A673 (cell line): ENCODE data around the gene PRR30.

Source experiments
- EZH2 ChIP-seq: fragments of 200-600 bp; sonication (generic); IDR thresholded peaks from 2 replicates; pipeline ENCODE4 v1.6.1; 2017; ENCODE audit warnings: borderline replicate concordance, low read depth, mild to moderate bottlenecking, mixed read lengths, antibody characterized with exemption, low read length; ENCODE audit not compliant: poor library complexity, severe bottlenecking
- TF ChIP-seq, protein P1 (sequence below): fragments of 300-800, 200-600 bp; sonication (generic); conservative IDR thresholded peaks from 2 replicates; pipeline ENCODE4 v1.5.1; 2017; ENCODE audit warnings: low read depth, mild to moderate bottlenecking, antibody characterized with exemption, low read length, moderate library complexity, mixed read lengths

GRCh38 chr2:27177441-27178351, 38.5 kb upstream of the PRR30 start:
- TF ChIP-seq, protein P1, sequence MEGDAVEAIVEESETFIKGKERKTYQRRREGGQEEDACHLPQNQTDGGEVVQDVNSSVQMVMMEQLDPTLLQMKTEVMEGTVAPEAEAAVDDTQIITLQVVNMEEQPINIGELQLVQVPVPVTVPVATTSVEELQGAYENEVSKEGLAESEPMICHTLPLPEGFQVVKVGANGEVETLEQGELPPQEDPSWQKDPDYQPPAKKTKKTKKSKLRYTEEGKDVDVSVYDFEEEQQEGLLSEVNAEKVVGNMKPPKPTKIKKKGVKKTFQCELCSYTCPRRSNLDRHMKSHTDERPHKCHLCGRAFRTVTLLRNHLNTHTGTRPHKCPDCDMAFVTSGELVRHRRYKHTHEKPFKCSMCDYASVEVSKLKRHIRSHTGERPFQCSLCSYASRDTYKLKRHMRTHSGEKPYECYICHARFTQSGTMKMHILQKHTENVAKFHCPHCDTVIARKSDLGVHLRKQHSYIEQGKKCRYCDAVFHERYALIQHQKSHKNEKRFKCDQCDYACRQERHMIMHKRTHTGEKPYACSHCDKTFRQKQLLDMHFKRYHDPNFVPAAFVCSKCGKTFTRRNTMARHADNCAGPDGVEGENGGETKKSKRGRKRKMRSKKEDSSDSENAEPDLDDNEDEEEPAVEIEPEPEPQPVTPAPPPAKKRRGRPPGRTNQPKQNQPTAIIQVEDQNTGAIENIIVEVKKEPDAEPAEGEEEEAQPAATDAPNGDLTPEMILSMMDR: no peak
- TF ChIP-seq EZH2: no peak
